Peyer's patch (tissue), 4 donors: Measurements from ENCODE around the gene SAP25.

Source experiments
- CTCF ChIP-seq, 6 experiments: fragments of 450-650 bp in 4 of 6; fragments of 200-600 bp in 2 of 6; sonication (generic) in 1 of 6; IDR thresholded peaks; one replicate each; pipeline ENCODE4 v1.5.1; 2017 to 2019; ENCODE audit warnings: antibody characterized with exemption in 6 of 6, mild to moderate bottlenecking in 3 of 6, moderate library complexity in 1 of 6
- POLR2A ChIP-seq, 2 donors: fragments of 450-650 bp; IDR thresholded peaks; one replicate each; pipeline ENCODE4 v1.5.1; 2017; ENCODE audit warnings: antibody characterized with exemption in 2 of 2, mild to moderate bottlenecking in 2 of 2, moderate library complexity in 2 of 2

- TF ChIP-seq POLR2A (IDR thresholded peaks at IDR 0.05) (peak; percentile 83 to 96), CTCF (IDR thresholded peaks at IDR 0.05) (peak in 2 of 6 experiments; percentile 34 to 39)
Measured at GRCh38 chr7:100611983-100612729, 38.5 kb upstream of the SAP25 start, which contains the start of gene MOSPD3.
